Measurements from ENCODE around the gene DOCK2.
"Not testable (repeated sequence)": the region's sequence is repeated elsewhere in the genome, so short reads cannot be mapped to it uniquely, and the experiment has no call there.

Gene DOCK2

GRCh38 chr5:169609716-169610115 is 27.4 kb upstream of the DOCK2 start:
- H4K20me1 ChIP-seq (ENCODE audit: low read depth, low read length): no peaks in the 10 kb centered on the region
- no peak overlapping the region for H3K4me2 ChIP-seq (ENCODE audit: low read depth, low read length, poor library complexity, severe bottlenecking)
- H3K4me3 ChIP-seq (ENCODE audit: insufficient read depth, low read length, poor library complexity, severe bottlenecking): no peak overlapping the region
- no peak overlapping the region for H2AFZ ChIP-seq (ENCODE audit: low read depth, low read length, severe bottlenecking)
- no peaks in the 10 kb centered on the region for H3K27me3 ChIP-seq (ENCODE audit: low read length)
- no peaks in the 10 kb centered on the region for H3K36me3 ChIP-seq (ENCODE audit: low read length)
- H3K9ac ChIP-seq (ENCODE audit: low read length): no peak overlapping the region
- TF ChIP-seq CTCF (IDR thresholded peaks at IDR 0.05; ENCODE audit: insufficient read depth, low read length, poor library complexity, severe bottlenecking) (no peak), EZH2phosphoT487 (conservative IDR thresholded peaks at IDR 0.05; ENCODE audit: low read length) (no peak)
- H3F3A ChIP-seq (ENCODE audit: insufficient read depth): no peaks in the 10 kb centered on the region
- no peaks in the 10 kb centered on the region for H3K9me2 ChIP-seq (replicated peaks; ENCODE audit: insufficient read depth, low read length)
- no peaks in the 10 kb centered on the region for H3K79me2 ChIP-seq (ENCODE audit: insufficient read depth, low read length)
- no peak overlapping the region for H3K27ac ChIP-seq (ENCODE audit: low read depth, low read length)
- H3K9me3 ChIP-seq (ENCODE audit: insufficient read depth, low read length): no peaks in the 10 kb centered on the region

- H3K4me3 ChIP-seq (ENCODE audit: insufficient read depth, low read length, poor library complexity, severe bottlenecking): no peak overlapping the region
- H3K36me3 ChIP-seq (ENCODE audit: low read length): no peaks in the 10 kb centered on the region
- H3K27ac ChIP-seq (ENCODE audit: low read depth, low read length): no peak overlapping the region
- no peak overlapping the region for H3K4me2 ChIP-seq (ENCODE audit: low read depth, low read length, poor library complexity, severe bottlenecking)
- H3K79me2 ChIP-seq (ENCODE audit: insufficient read depth, low read length): no peaks in the 10 kb centered on the region
- no peaks in the 10 kb centered on the region for H3K9me2 ChIP-seq (replicated peaks; ENCODE audit: insufficient read depth, low read length)
- H4K20me1 ChIP-seq (ENCODE audit: low read depth, low read length): no peaks in the 10 kb centered on the region
- H3F3A ChIP-seq (ENCODE audit: insufficient read depth): no peaks in the 10 kb centered on the region
- no peak overlapping the region for H3K9ac ChIP-seq (ENCODE audit: low read length)
- H3K9me3 ChIP-seq (ENCODE audit: insufficient read depth, low read length): no peaks in the 10 kb centered on the region
- no peaks in the 10 kb centered on the region for H3K27me3 ChIP-seq (ENCODE audit: low read length)
- TF ChIP-seq CTCF (IDR thresholded peaks at IDR 0.05; ENCODE audit: insufficient read depth, low read length, poor library complexity, severe bottlenecking) (no peak), EZH2phosphoT487 (conservative IDR thresholded peaks at IDR 0.05; ENCODE audit: low read length) (no peak)
- H2AFZ ChIP-seq (ENCODE audit: low read depth, low read length, severe bottlenecking): no peak overlapping the region
Observed at GRCh38 chr5:169610606-169611005, 26.5 kb upstream of the DOCK2 start.

GRCh38 chr5:169615561-169615960 is 21.5 kb upstream of the DOCK2 start:
- no peaks in the 10 kb centered on the region for H4K20me1 ChIP-seq (ENCODE audit: low read depth, low read length)
- no peaks in the 10 kb centered on the region for H3F3A ChIP-seq (ENCODE audit: insufficient read depth)
- no peaks in the 10 kb centered on the region for H3K36me3 ChIP-seq (ENCODE audit: low read length)
- H3K9me3 ChIP-seq (ENCODE audit: insufficient read depth, low read length): no peaks in the 10 kb centered on the region
- no peak overlapping the region for H3K4me2 ChIP-seq (ENCODE audit: low read depth, low read length, poor library complexity, severe bottlenecking)
- H3K9ac ChIP-seq (ENCODE audit: low read length): no peak overlapping the region
- TF ChIP-seq EZH2phosphoT487 (conservative IDR thresholded peaks at IDR 0.05; ENCODE audit: low read length): no peak
- no peak for TF ChIP-seq CTCF (IDR thresholded peaks at IDR 0.05; ENCODE audit: insufficient read depth, low read length, poor library complexity, severe bottlenecking)
- no peaks in the 10 kb centered on the region for H3K9me2 ChIP-seq (replicated peaks; ENCODE audit: insufficient read depth, low read length)
- H2AFZ ChIP-seq (ENCODE audit: low read depth, low read length, severe bottlenecking): no peak overlapping the region
- H3K4me3 ChIP-seq (ENCODE audit: insufficient read depth, low read length, poor library complexity, severe bottlenecking): no peak overlapping the region
- no peaks in the 10 kb centered on the region for H3K79me2 ChIP-seq (ENCODE audit: insufficient read depth, low read length)
- no peaks in the 10 kb centered on the region for H3K27me3 ChIP-seq (ENCODE audit: low read length)
- no peak overlapping the region for H3K27ac ChIP-seq (ENCODE audit: low read depth, low read length)

GRCh38 chr5:169624307-169624706 is 12.8 kb upstream of the DOCK2 start:
- H3K4me3 ChIP-seq (ENCODE audit: insufficient read depth, low read length, poor library complexity, severe bottlenecking); H3K79me2 ChIP-seq (ENCODE audit: insufficient read depth, low read length); H3K9ac ChIP-seq (ENCODE audit: low read length); H2AFZ ChIP-seq (ENCODE audit: low read depth, low read length, severe bottlenecking); H3K9me3 ChIP-seq (ENCODE audit: insufficient read depth, low read length); H4K20me1 ChIP-seq (ENCODE audit: low read depth, low read length); H3K9me2 ChIP-seq (replicated peaks; ENCODE audit: insufficient read depth, low read length); H3K36me3 ChIP-seq (ENCODE audit: low read length); H3K27ac ChIP-seq (ENCODE audit: low read depth, low read length); H3K27me3 ChIP-seq (ENCODE audit: low read length); H3F3A ChIP-seq (ENCODE audit: insufficient read depth); H3K4me2 ChIP-seq (ENCODE audit: low read depth, low read length, poor library complexity, severe bottlenecking): not testable (repeated sequence)
